ENCODE data around the gene SLC37A1.

Gene SLC37A1

DNA sequence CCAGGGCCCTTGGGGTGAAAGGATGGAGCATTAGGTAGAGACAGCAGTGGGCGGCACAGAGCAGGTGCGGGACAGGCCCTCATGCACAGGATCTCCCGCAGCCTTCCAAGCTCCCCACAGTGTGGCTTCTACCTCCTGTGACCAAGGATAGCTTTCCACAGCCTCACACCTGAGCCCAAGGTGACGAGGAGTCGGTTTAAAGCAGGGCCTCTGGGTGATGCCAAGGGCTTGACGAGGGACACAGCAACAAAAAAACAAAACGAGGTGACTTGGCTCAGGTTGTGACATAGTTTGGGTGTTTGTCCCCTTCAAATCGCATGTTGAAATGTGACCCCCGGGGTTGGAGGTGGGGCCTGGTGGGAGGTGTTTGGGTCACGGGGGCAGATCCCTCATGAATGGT, 32.9 kb upstream of the SLC37A1 start:
- H3K4me3 ChIP-seq (ENCODE audit: low read depth, low read length): no peak overlapping the region
- TF ChIP-seq, protein P1, sequence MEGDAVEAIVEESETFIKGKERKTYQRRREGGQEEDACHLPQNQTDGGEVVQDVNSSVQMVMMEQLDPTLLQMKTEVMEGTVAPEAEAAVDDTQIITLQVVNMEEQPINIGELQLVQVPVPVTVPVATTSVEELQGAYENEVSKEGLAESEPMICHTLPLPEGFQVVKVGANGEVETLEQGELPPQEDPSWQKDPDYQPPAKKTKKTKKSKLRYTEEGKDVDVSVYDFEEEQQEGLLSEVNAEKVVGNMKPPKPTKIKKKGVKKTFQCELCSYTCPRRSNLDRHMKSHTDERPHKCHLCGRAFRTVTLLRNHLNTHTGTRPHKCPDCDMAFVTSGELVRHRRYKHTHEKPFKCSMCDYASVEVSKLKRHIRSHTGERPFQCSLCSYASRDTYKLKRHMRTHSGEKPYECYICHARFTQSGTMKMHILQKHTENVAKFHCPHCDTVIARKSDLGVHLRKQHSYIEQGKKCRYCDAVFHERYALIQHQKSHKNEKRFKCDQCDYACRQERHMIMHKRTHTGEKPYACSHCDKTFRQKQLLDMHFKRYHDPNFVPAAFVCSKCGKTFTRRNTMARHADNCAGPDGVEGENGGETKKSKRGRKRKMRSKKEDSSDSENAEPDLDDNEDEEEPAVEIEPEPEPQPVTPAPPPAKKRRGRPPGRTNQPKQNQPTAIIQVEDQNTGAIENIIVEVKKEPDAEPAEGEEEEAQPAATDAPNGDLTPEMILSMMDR (IDR thresholded peaks at IDR 0.05; ENCODE audit: low read depth, low read length): no peak

DNA sequence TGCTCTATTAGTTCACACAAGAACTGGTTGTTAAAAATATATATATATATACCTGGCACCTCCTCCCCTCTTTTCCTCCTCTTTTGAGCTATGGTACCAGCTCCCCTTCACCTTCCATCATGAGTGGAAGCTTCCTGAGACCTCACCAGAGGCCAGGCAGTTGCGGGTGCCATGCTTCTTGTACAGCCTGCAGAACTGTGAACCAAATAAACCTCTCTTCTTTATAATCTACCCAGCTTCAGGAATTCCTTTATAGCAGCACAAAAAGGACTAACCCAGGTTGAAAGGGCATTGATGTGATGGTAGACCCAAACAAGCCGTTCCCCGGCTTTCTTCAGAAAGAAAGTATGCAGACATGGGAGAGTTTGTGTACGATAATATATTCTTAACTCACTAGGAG, 32.5 kb upstream of the SLC37A1 start:
- no peak overlapping the region for H3K4me3 ChIP-seq (ENCODE audit: low read depth, low read length)
- TF ChIP-seq, protein P1 (IDR thresholded peaks at IDR 0.05; ENCODE audit: low read depth, low read length): no peak

DNA sequence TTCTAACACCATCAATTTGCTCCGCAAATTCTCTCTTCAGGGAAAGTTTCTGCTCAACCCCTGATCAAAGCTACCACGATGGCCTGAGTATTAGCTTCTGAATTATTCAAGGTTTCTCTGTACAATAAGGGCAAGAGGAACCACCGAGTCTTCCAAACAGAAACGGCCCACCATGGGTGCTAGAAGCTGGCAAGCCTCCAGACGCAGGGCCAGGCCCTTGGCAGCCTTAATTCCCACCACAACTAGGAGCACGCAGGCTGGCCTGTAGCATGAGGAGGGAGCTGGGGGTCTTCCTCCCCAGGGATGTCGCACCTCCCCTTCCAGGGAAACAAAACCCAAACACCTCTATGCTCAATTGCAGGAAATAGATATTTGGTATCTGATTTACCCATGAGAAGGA, 28.7 kb upstream of the SLC37A1 start:
- H3K4me3 ChIP-seq (ENCODE audit: low read depth, low read length): no peak overlapping the region
- TF ChIP-seq, protein P1 (IDR thresholded peaks at IDR 0.05; ENCODE audit: low read depth, low read length): no peak

DNA sequence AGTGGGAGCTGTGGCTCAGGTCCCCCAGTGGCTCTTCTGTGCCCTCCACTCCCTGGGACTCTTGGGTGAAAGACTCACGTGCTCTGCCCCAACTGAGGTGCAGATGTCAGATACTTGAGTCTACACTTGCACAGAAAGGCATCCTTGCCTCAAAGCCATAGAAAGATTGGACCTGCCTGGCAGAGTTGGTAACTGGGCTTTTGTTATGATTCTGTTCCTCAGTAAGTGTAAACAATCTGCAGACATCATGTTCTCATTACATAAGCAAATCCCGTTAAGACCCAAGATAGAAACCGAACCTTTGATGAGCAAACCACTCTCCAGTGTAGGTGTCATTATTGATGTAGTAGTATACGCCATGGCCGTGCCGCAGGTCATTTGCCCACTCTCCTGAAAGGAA, 27.6 kb upstream of the SLC37A1 start:
- TF ChIP-seq, protein P1 (IDR thresholded peaks at IDR 0.05; ENCODE audit: low read depth, low read length): no peak

DNA sequence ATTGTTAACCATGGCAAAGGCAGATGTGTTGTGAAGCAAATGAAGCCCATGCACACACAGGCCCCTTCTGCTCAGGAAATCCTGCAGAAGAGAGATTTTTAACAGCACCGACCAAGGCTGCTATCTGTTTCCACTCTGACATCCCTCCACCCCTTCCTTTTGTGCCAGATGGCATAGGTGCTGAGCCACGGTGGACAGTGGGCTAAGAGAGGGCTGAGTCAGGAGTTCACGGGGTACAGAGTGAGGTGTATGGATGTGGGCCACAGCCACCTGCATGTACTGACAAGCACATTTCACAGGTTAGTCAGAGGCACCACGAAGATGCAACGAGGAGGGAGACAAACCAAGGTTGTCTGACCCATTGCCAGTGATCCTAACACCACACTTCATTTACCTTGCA, 27.1 kb upstream of the SLC37A1 start:
- TF ChIP-seq, protein P1 (IDR thresholded peaks at IDR 0.05; ENCODE audit: low read depth, low read length): no peak
- H3K4me3 ChIP-seq (ENCODE audit: low read depth, low read length): no peak overlapping the region

More for the DNA sequence above, 27.6 kb upstream of the SLC37A1 start:
- no peak overlapping the region for H3K4me3 ChIP-seq (ENCODE audit: low read depth, low read length)

DNA sequence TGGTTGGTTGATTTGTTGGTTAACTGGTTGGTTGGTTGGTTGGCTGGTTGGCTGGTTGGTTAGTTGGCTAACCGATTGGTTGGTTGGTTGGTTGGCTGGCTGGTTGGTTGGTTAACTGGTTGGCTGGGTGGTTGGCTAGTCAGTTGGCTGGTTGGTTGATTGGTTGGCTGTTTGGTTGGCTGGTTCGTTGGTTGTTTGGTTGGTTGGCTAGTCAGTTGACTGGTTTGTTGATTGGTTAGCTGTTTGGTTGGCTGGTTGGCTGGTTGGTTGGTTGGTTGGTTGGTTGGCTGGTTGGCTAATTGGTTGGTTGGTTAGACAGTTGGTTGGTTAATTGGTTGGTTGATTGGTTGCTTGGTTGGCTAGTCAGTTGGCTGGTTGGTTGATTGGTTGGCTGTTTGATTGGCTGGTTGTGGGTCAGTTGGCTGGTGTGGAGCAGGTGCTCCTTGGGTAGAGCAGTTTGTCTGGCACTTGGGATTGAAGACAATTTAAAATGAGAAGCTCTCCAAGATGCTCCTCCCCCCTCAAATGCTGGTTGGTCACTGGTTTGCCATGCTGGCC, 24.6 kb upstream of the SLC37A1 start:
- no peak overlapping the region for H3K4me3 ChIP-seq (ENCODE audit: low read depth, low read length)
- TF ChIP-seq, protein P1 (IDR thresholded peaks at IDR 0.05; ENCODE audit: low read depth, low read length): no peak

DNA sequence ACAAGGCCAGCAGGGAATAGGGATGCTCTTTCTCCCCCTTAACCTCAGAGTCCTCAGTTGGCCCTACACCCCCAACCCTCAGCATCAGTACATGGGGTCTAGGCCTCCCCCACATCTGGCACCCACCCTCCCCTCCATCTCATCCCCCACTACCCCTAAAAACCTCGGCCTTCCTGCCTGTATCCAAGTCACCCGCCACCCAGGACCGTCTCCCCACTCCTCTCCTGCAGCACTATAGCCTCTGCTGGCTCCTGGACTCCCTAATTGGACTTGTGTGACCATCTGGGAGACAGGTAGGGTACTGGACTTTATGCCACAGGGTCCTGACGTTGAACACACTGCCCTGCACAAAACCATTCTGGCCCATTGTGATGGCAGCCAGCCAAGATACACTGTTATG, 23.7 kb upstream of the SLC37A1 start:
- TF ChIP-seq, protein P1 (IDR thresholded peaks at IDR 0.05; ENCODE audit: low read depth, low read length): no peak
- H3K4me3 ChIP-seq (ENCODE audit: low read depth, low read length): no peak overlapping the region
